Measurements from ENCODE around the gene GRM3.

The GRM3 gene

GRCh38 chr7:86706406-86706805 lies 62.7 kb downstream of the GRM3 start:
- no peak for DNase-seq

GRCh38 chr7:86708031-86708680 lies 64.4 kb downstream of the GRM3 start:
- DNase-seq = no peak

DNA sequence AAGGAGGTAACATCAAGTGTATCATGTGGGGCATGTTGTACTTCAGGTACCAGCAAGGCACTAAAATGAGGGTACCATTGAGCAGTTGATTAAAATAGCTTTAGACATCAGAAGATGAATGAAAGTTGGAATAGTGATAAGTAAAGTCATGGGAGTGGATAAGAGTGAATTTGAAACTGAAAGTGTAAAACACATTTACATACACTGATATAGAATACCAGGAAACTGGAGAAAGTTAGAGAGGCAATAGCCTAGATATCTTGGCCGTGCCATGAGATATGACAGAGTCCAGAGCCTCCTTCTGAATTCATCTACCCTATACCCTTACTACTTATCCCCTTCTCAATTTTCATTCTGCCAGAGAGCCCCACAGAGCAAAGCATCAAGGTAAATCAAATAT lies 76.6 kb downstream of the GRM3 start:
- DNase-seq = no peak

DNA sequence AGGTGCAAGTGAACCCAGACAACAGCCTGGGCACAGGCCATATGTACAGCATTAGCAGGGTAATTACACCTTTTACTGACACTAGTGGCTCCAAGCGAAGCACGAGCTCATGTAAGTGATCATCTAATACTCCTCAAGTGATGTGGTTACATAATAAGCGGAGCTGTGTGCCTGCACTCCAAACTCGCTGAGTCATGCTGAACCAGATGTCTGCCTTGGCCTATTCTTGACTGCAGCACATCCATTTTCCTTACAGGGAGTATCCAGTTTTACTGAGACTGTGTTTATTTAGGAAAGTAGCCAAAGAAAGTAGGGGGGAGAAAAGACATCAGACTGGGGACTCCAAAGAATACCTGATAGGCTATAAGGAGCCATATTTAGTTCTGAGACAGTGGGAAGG lies 90.1 kb downstream of the GRM3 start:
- peak; percentile 13 for DNase-seq

DNA sequence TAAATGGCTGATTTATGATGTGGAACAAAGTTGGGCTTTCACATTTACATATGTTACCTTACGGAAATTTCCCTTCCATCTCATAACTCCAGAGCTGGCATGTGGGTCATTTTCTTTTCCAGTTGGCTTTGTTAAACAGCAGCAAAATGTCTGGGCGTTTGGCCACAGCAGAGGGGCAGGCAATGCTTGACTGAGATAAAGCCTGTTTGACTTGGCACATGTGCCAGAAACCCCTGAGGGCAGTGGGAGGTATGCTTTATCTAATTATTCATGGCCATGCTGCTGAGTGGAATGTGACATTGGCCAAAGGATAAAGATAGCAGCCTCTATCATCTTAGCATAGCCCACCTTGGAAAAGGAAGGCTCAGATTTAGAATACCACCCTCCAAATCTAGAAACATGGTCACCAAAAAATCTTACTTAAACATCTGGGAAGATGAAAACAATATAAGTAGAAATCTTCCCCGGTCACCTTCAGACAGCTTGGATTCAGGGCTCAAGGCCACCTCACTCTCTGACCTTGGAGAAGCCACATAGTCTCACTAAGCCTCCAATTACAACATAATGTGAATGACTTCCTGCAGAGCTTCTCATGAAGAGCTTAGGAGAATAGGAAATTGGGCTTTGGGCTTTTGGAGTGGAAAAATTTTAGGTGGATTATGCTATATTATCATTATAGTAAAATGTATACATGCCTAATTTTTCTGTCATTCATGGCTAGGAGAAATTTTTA lies 101.5 kb downstream of the GRM3 start:
- no peak for DNase-seq

- DNase-seq = no peak
Observed at GRCh38 chr7:86747698-86748097, 104.0 kb downstream of the GRM3 start.

DNA sequence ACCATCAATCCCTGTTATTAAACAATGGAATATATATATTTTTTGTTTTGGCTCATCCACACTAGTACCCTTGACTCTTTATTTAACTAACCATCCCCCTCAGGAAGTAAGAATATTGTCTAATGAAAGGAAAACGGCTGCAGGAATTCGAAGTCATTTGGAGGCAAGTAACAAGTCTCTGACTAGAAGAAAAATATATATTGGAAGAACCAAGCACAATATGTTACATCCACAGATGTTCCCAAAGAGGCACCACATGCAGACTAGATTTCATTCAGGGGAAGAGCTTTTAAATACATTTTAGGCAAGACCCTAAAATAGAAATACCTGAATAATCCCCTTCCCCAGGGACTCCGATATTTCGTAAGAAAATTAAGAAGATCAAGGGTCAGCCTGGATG lies 104.5 kb downstream of the GRM3 start:
- DNase-seq = no peak

GRCh38 chr7:86748843-86749719 lies 105.4 kb downstream of the GRM3 start:
- no peak for DNase-seq

GRCh38 chr7:86749741-86750665 lies 106.3 kb downstream of the GRM3 start:
- no peak for DNase-seq

- DNase-seq = no peak
Observed at GRCh38 chr7:86760236-86760635, 116.5 kb downstream of the GRM3 start.

DNA sequence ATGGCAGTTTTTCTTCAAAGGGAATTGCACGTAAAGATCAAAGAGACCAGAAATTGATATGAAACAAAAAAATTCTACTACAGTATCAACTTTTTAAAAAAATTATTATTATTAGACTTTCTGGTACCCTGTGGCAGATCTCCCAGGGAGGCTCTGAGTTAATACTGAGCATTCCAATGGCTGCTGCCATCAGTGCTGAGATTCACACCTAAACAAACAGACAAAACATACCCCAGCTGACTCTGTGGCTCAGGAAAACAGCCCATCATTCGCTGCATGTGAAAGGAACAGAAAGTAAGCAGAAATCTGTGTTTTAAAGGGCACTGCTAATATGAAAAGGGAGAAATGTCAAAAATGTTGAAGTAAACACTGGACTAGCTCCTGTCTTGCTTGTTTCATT lies 118.4 kb downstream of the GRM3 start:
- no peak for DNase-seq

GRCh38 chr7:86765931-86766330 lies 122.2 kb downstream of the GRM3 start:
- DNase-seq = no peak

- DNase-seq = no peak
Observed at GRCh38 chr7:86768394-86768793, 124.7 kb downstream of the GRM3 start.

DNA sequence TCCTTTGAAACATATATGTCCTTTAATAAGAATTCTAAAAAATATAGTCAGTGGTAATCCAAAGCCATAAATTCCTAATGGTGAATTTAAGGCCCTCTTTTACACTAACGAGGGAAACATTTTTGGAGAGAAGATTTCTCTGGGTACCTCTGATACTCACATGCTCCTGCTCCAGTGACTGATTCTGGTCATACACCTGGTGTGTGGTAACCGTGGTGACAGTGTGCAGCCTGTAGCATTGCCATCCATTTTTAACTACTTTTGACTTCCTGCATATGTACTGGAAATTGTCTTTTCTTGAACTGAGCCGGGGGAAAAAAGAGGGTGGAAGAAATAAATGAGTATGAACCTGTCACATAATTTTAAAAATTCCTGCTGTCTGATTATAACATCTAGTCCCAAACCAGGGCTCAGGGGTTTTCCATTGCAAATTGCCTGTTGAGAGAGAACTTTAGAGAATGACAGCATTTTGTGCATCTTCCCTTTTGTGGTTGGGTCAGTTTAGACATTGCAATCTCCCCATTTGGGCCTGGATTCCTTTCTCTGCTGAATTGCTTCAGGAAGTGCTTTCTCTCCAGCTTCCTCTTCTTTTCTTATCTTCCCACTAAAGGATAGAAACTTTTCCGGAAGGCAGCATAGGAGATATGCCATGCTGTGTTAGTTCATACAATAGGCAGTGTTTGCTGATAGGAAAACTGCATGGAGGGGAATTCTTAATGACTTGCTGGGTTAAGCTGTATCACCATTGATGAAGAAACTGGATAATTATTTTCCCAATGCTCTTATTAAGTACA lies 125.5 kb downstream of the GRM3 start:
- no peak for DNase-seq

- DNase-seq = no peak
Observed at GRCh38 chr7:86773309-86773708, 129.6 kb downstream of the GRM3 start.

DNA sequence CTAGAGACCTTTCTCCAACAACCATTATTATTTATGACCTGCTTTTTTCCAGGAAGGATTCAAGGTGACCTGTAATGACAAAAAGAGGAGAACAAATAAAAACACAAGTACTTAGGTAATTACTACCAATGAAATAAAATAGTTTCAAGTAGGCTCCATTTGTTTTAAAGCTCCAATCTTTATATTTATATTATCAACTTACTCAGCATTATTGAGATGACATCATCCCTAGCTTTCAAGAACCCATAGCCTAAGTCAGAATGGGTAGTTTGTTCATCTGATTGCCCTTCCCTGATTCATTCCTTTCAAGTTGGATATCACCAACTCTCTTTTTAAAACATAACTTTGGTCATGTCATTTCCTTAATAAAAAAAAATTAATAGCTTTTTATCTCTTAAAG lies 131.5 kb downstream of the GRM3 start:
- DNase-seq = no peak

DNA sequence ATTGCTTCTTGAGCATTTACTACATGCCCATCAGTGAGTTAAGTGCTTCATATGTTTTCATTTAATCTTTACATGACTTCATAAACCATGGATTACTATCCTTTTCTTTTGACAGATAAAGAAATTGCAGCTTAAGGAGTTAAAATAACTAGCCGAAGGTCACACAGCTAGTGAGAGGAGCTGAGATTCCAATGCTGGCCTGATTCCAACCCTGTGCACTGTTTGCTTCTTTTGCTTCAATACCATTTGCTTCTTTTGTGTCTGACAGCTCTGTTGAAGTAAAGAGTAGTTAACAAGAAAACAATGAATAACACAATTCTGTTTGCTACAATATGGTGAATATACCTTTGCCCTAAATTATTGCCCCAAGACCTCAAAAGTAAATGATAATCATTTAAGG lies 132.4 kb downstream of the GRM3 start:
- DNase-seq = no peak

- DNase-seq = no peak
Observed at GRCh38 chr7:86778271-86778670, 134.6 kb downstream of the GRM3 start.

DNA sequence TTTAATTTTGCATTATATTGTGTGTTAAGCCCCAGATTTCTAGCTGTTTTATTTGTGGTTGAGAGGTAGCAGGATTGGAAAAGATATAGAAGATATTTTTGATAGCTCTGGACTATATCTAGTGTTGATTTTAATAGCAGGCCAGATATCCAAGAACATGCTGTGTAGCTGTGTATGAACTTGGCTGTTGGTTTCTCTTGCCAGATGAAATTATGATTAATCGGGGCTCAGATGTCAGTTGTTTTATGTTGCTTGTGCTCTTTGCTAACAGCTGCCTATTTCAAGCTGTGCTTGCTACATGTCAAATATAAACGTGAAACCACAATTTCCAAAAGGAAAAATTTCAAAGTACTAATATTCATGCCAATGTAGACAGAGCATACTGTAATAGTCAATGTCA lies 141.1 kb downstream of the GRM3 start:
- no peak for DNase-seq

- no peak for DNase-seq
Observed at GRCh38 chr7:86785641-86786040, 141.9 kb downstream of the GRM3 start.

DNA sequence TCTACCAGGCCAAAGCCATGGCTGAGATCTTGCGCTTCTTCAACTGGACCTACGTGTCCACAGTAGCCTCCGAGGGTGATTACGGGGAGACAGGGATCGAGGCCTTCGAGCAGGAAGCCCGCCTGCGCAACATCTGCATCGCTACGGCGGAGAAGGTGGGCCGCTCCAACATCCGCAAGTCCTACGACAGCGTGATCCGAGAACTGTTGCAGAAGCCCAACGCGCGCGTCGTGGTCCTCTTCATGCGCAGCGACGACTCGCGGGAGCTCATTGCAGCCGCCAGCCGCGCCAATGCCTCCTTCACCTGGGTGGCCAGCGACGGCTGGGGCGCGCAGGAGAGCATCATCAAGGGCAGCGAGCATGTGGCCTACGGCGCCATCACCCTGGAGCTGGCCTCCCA lies 142.7 kb downstream of the GRM3 start:
- no peak for DNase-seq

DNA sequence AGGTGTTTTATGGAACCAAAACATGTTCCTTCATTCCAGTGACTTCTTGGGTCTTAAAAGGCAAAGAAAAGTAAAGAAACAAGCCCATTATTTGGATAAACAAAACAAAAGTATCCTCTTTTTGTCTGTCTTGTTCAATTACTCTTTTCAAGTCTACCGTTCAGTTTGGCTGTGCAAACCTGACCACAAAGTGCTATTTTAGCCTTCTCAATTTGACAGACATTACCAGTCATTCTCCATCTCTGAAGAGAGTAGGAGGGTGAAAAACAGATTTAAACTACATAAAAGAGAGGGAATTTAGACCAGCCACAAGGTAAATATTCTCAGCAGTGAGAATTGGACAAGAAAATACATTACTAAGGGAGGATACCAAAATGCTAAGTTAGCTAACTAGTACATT lies 145.2 kb downstream of the GRM3 start:
- DNase-seq = no peak

Data from fibroblast of upper back skin (primary cell).